Mononuclear cell (primary cell): Measurements from ENCODE around the gene NFXL1. TPM values are rescaled to one million over a fixed set of nuclear protein-coding genes. Genes with fewer than 3 reads are reported as not detected.

Source experiments
- H3K27me3 ChIP-seq: 2 replicates; pipeline ENCODE4 v1.6.0; 2011; ENCODE audit warnings: low read length, control low read depth; ENCODE audit not compliant: insufficient read depth
- H3K4me1 ChIP-seq: 2 replicates; pipeline ENCODE4 v1.5.1; 2011; ENCODE audit warnings: mild to moderate bottlenecking, low read length, control low read depth; ENCODE audit not compliant: insufficient read depth
- H3K4me3 ChIP-seq: 2 replicates; pipeline ENCODE4 v1.5.1; 2011; ENCODE audit warnings: mild to moderate bottlenecking, low read length, moderate library complexity
- H3K9me3 ChIP-seq: 2 replicates; pipeline ENCODE4 v1.5.1; 2011; ENCODE audit warnings: low read depth, mild to moderate bottlenecking, control low read depth, low read length
- total RNA-seq: library from RNA; depleted of rRNA; stranded (reverse); fragments of >200 nt; gene quantifications from one replicate; pipeline ENCODE4 v1.2.3, GENCODE V29; 2012

NFXL1 gene
- total RNA-seq, 1 donor, result 6.8 TPM

DNA sequence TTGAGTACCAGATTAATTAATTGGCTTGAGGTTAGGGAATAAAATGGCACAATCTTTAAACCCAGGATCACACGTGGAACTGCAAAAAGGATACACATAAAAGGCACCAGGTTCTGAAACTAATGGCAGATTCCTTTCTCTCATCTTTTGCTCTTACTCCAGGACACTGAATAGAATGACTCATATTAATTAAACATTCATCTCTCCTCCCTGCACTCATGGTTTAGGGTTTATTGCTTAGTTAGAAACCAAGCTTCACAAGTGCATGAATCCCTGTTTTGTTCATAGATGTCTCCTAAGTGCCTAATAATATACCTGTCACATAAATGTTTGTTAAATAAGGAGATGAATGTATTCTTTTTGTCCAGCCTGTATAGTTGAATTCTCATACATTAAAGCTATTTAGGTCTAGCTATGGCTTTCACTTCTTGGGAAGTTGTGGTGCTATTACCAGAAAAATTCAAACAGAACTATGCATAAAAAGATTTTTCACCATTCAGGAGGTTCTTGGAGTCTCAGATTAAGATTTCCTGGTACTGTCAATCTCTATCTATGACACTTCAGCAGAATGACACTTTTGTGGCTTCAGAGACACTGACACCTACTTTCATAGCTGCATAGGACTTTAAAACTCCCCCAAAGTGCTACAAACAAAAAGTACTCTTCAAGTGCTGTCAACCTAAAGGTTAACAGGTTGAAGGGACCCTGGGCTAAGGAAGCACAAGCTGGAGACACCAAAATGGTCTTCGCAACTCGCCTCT, 83.9 kb downstream of the NFXL1 start:
- Histone ChIP-seq H3K4me3 (no peak overlapping the region), H3K9me3 (no peaks in the 10 kb centered on the region), H3K27me3 (peaks cover 7% of the 10 kb centered on the region), H3K4me1 (peaks cover 1% of the 10 kb centered on the region)

DNA sequence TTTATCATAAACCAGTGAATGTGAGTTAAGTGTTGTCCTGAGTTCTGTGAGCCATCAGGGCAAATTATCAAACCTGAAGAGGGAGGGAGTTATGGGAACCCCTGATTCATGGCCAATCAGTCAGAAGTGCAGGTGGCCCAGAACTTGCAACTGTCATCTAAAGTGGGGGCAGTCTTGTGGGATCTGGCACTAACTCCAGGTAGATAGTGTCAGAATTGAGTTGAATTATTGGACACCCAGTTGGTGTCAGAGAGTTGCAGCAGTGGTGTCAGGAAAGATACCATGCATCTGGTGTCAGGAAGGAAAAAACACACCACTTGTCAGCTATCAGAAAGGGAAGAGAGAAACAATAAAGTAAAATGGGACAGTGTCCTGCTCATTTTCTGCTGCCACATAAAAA, 84.9 kb downstream of the NFXL1 start:
- Histone ChIP-seq H3K4me3 (no peak overlapping the region), H3K27me3 (peaks cover 6% of the 10 kb centered on the region), H3K4me1 (no peaks in the 10 kb centered on the region), H3K9me3 (no peaks in the 10 kb centered on the region)

DNA sequence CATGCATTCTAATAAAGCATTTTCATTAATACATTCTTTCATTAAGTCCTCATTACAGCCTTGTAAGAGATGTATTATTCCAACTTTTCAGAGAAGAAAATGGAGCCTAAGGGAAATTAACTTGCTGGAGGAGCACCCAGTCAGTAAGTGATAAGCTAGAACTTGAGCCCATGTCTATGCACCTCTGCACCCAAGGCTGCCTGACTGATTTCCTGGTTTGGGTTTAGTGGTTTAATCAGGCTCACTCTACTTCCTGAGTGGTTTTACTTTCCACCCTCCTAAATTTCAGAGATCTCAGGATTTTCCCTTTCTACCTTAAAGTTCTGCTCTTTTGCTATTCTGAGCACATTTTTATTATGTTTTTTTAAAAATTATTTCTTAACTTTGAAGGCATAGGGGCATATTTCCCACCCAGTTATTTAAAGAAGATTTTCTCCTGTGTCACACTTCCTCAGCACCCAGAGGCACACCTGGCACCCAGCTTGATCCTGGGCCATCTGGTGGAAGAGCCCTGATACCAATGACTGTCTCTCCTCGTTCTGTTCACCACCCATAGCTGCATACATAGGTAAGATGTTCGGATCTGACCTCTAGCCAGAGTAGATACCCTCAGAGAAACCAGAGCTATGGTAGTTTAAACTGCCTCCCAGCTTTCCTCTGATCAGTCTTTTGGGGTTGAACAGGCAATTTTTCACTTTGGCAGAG, 86.9 kb downstream of the NFXL1 start:
- H3K9me3 ChIP-seq, result no peaks in the 10 kb centered on the region
- no peaks in the 10 kb centered on the region for H3K4me1 ChIP-seq
- no peak overlapping the region for H3K4me3 ChIP-seq

DNA sequence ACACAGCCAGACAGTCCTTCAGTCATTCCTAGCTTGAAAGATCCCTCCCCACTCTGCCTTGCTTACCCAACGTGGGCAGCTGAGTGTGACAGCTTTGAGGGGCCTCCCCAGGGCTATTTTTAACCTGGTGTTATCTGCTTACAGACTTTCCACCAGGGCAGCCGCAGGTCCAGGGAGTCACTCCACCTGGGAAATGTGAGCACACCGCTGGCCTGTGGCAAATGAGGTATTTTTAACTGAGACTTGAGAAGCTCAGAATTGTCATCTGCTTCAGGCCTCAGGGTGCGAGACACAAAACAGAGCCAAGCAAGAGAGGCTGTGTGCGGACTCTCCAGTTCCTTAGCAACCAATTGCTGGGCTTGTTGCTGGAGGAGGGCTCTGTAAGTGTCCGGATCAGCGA, 89.5 kb downstream of the NFXL1 start:
- no peaks in the 10 kb centered on the region for H3K9me3 ChIP-seq
- no peak overlapping the region for H3K4me3 ChIP-seq
- H3K4me1 ChIP-seq, result peaks cover 5% of the 10 kb centered on the region
- no peaks in the 10 kb centered on the region for H3K27me3 ChIP-seq

More for the DNA sequence above, 86.9 kb downstream of the NFXL1 start:
- no peaks in the 10 kb centered on the region for H3K27me3 ChIP-seq

DNA sequence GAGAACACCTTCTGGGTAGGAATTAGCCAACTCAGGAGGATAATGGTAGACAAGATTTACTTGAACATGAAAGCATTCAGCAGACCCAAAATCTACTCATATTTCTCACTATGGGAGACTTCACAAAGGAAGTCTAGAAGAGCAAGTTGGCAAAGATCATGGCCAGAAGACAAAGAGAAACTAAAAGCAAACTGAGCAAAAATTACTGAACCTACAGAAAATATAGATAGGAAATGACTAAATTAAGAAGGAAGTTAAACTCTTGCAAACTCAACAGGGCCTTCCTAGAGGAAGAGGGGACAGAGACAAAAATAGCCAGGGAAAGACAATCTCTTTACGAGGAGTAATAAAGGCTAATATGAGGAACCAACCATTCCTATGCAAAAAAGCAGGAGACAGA, 95.2 kb downstream of the NFXL1 start:
- Histone ChIP-seq H3K27me3 (no peaks in the 10 kb centered on the region), H3K4me3 (no peak overlapping the region), H3K4me1 (peaks cover 9% of the 10 kb centered on the region), H3K9me3 (no peaks in the 10 kb centered on the region)

DNA sequence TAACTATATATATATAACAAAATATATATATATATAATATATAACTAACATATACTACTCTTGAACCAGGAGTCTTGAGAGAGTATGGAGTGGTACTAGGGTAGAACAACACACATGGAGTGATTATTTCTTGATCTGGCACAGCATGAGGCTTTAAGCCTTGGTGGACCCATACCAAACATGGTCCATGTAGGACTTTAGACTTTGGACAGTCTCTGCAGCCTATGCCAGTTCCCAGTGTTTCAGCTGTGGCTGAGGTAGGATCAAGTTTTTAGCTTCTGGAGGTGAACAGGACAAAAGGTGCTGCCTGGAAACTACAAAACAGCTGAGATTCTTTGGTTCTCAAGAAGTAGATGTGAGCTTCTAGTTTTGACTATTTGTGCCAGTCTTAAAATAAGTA, 97.1 kb downstream of the NFXL1 start:
- Histone ChIP-seq H3K4me3 (no peak overlapping the region), H3K9me3 (no peaks in the 10 kb centered on the region), H3K4me1 (peaks cover 9% of the 10 kb centered on the region), H3K27me3 (peaks cover 3% of the 10 kb centered on the region)

DNA sequence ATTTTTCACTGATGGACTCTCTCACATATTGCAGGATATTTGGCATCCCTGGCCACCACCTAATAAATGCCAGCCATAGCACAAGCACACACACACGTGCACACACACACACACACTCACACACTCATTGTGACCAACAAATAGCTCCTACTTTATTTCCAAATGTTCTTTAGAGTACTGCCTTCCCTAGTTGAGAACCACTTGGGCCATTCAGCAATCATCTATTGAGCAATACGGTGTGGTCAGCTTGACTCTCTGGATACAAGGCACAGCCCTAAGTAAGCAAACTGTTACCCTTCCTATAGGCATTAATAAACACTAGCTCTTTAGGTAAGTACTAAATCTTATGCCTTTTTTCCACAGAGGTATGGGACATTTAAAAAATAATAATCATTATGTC, 97.6 kb downstream of the NFXL1 start:
- no peak overlapping the region for H3K4me3 ChIP-seq
- H3K27me3 ChIP-seq, result peaks cover 3% of the 10 kb centered on the region
- no peaks in the 10 kb centered on the region for H3K9me3 ChIP-seq
- peaks cover 9% of the 10 kb centered on the region for H3K4me1 ChIP-seq

DNA sequence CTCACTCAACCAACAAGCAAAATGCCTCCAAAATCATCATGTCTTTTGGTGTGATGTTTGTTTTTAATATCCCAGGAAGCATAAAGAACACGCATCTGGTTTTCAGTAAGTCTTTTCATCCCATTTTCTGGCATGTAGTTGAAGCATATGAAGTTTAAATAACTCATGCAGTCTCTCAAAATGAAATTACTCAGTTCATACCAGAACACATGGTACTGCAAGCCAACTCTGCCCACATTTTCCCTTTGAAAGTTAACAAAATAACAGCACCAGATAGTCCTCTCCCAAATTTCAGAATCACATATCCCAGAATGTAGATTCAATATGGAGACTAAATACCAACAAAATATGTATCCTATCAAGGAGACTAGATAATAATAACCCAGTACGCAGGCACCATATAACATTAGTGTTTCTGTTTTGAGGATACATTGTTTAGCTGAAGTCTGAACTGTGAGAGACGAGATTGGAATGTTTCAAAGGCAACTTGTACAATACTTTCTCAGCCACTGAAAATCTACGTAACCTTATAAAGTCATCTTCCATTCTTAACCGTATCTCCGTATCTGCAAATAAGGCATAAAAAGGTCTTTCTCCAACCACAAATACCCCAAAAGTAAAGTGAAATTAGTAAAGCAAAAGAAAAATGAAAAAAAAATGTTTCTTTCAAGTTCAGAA, 99.6 kb downstream of the NFXL1 start:
- Histone ChIP-seq H3K4me1 (peaks cover 4% of the 10 kb centered on the region), H3K27me3 (peaks cover 5% of the 10 kb centered on the region), H3K9me3 (no peaks in the 10 kb centered on the region), H3K4me3 (no peak overlapping the region)

DNA sequence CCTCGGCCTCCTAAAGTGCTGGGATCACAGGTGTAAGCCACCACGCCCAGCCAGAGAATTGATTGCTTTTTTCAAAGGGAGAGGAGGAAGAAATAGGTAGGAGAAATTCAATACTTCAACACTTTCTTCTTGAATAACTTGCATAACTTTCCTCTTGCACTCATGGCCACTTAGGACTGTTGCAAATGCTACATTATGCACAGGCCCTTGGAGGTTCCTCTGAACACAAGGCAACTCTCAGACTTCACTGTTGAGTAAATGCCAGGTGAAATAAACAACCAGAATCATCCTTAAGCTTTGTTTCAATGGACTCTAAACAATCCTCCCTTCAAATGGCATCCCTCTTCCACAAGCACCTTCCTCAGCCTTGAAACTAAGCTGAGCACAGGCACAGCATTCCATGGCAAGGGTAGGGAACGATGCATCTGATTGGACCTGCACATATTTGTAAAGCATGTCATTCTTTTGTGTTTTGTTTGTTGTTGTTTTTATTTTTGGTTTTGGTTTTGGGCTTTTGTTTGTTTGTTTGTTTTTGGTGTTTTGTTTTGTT, 104.7 kb downstream of the NFXL1 start:
- H3K9me3 ChIP-seq, result no peaks in the 10 kb centered on the region
- H3K4me1 ChIP-seq, result no peaks in the 10 kb centered on the region
- peaks cover 5% of the 10 kb centered on the region for H3K27me3 ChIP-seq
- H3K4me3 ChIP-seq, result no peak overlapping the region

DNA sequence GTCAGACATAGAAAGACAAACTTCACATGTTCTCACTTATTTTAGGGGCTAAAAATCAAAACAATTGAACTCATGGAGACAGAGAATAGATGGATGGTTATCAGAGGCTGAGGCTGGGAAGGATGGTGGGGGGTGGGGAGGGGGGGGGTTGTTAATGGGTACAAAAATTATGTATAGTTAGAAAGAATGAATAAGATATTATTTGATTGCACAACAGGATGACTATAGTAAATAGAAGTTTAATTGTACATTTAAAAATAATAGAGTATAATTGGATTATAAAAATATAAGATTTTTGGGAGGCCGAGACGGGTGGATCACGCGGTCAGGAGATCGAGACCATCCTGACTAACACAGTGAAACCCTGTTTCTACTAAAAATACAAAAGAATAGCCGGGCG, 109.8 kb downstream of the NFXL1 start:
- no peaks in the 10 kb centered on the region for H3K27me3 ChIP-seq
- H3K9me3 ChIP-seq, result no peaks in the 10 kb centered on the region
- no peak overlapping the region for H3K4me3 ChIP-seq
- no peaks in the 10 kb centered on the region for H3K4me1 ChIP-seq

DNA sequence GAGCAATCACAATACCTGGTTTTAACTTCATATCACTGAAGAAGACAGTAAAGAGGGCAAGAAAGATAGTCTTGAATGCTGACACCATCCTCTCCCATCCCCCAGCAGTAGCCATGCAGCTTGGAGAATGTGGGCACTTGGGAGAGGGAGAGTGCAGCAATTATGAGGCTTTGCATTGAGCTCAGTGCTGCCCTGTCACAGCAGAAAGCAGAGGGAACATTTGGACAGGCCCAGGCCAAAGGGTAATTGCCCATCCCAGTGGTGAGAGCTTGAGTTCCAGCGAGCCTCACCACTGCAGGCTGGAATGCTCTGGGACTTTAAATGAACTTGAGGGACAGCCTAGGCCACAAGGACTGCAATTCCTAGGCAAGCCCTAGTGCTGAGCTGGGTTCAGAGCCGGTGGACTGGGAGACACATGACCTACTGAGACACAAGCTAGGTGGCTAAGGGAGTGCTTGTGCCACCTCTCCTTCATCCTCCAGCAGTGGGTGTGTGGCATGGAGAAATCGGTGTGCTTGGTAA, 112.8 kb downstream of the NFXL1 start:
- no peaks in the 10 kb centered on the region for H3K9me3 ChIP-seq
- no peaks in the 10 kb centered on the region for H3K27me3 ChIP-seq
- H3K4me3 ChIP-seq, result no peak overlapping the region
- H3K4me1 ChIP-seq, result no peaks in the 10 kb centered on the region

DNA sequence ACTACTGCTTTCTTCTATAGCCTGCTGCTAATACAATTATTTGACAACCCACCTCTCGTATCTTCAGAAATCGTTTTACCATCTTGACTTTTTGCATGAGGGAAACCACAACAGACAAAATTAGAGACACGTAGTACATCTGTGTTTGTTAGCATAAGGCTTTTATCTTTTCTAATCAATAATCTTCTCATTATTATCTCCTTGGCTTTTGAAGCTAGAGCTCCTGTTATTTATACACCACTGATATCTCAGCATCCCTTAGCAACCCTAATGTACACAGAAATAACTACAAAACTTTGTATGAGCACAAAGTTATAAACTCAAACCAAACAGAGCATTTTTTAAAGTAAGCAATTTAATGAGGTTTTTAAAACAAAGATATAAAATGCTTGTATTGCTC, 116.2 kb downstream of the NFXL1 start:
- H3K4me1 ChIP-seq, result no peaks in the 10 kb centered on the region
- H3K4me3 ChIP-seq, result no peak overlapping the region
- no peaks in the 10 kb centered on the region for H3K27me3 ChIP-seq
- no peaks in the 10 kb centered on the region for H3K9me3 ChIP-seq
